K562 (cell line): Measurements from ENCODE around the gene MAP4. TPM values are rescaled to one million over a fixed set of nuclear protein-coding genes. Genes with fewer than 3 reads are reported as not detected.

Source experiments
- ARID2 ChIP-seq: fragments of 450-650 bp; IDR thresholded peaks from 2 replicates; pipeline ENCODE4 v1.6.1; 2017; ENCODE audit warnings: antibody characterized with exemption, mild to moderate bottlenecking
- CSDE1 ChIP-seq, 2 experiments: fragments of 450-650 bp; IDR thresholded peaks; 2 replicates each; pipeline ENCODE4 v1.6.1; 2016; ENCODE audit warnings: mild to moderate bottlenecking in 1 of 2
- CTCFL ChIP-seq: IDR thresholded peaks from 2 replicates; pipeline ENCODE4 v1.6.1; 2011; ENCODE audit warnings: borderline replicate concordance, low read depth, mild to moderate bottlenecking, moderate library complexity, low read length; ENCODE audit not compliant: insufficient read depth, poor library complexity, severe bottlenecking
- DEAF1 ChIP-seq: fragments of 450-650 bp; formaldehyde crosslinking; IDR thresholded peaks from 2 replicates; pipeline ENCODE4 v1.4.0; 2020; ENCODE audit warnings: mild to moderate bottlenecking, moderate library complexity
- FOSL1 ChIP-seq: fragments of 200-800 bp; sonication (Bioruptor generic); conservative IDR thresholded peaks from 2 replicates; pipeline ENCODE4 v1.6.1; 2016; ENCODE audit warnings: missing genetic modification characterization, missing compliant biosample characterization
- GABPB2 ChIP-seq: fragments of 250-450 bp; sonication (Bioruptor Pico); conservative IDR thresholded peaks from 2 replicates; pipeline ENCODE4 v1.5.1; 2021; ENCODE audit warnings: mild to moderate bottlenecking
- IRF2 ChIP-seq: sonication (generic); formaldehyde crosslinking; IDR thresholded peaks from 2 replicates; pipeline ENCODE4 v1.8.1; 2022; ENCODE audit warnings: mild to moderate bottlenecking, missing genetic modification reagents
- NCOA6 ChIP-seq: fragments of 450-650 bp; IDR thresholded peaks from 2 replicates; pipeline ENCODE4 v1.6.1; 2017; ENCODE audit warnings: mild to moderate bottlenecking
- POLR2A ChIP-seq: fragments of 450-650 bp; conservative IDR thresholded peaks from 2 replicates; pipeline ENCODE4 v1.6.1; 2016
- RBM17 ChIP-seq: fragments of 200-400 bp; formaldehyde crosslinking; IDR thresholded peaks from 2 replicates; pipeline ENCODE4 v1.6.1; 2017; ENCODE audit warnings: low read depth, mild to moderate bottlenecking, low read length, borderline replicate concordance
- SMARCB1 ChIP-seq: IDR thresholded peaks from 2 replicates; pipeline ENCODE4 v1.6.1; 2011; ENCODE audit warnings: improper control_type of control experiment, low read depth; ENCODE audit not compliant: insufficient read length
- SP1 ChIP-seq: sonication (generic); formaldehyde crosslinking; IDR thresholded peaks from 2 replicates; pipeline ENCODE4 v1.8.1; 2022; ENCODE audit warnings: mild to moderate bottlenecking, missing genetic modification reagents
- TEAD1 ChIP-seq, 2 experiments: fragments of 450-650 bp in 1 of 2; sonication (generic) in 1 of 2; formaldehyde crosslinking; IDR thresholded peaks; 2 replicates each; pipeline versions ENCODE4 v1.4.0 to v1.8.0; 2020 to 2022; ENCODE audit warnings: mild to moderate bottlenecking in 2 of 2, missing genetic modification reagents in 1 of 2
- TEAD4 ChIP-seq, 2 experiments: sonication (generic) in 1 of 2; formaldehyde crosslinking in 1 of 2; IDR thresholded peaks; 2 replicates each; pipeline versions ENCODE4 v1.6.1 to v1.8.0; 2012 to 2022; ENCODE audit warnings: borderline replicate concordance in 1 of 2, inconsistent platforms in 1 of 2, low read length in 1 of 2, mild to moderate bottlenecking in 1 of 2, missing genetic modification reagents in 1 of 2
- ZFPM2 ChIP-seq: fragments of 250-450 bp; sonication (Bioruptor Pico); IDR thresholded peaks from 2 replicates; pipeline ENCODE4 v1.5.1; 2022; ENCODE audit warnings: mild to moderate bottlenecking
- ZNF280A ChIP-seq: fragments of 450-650 bp; IDR thresholded peaks from 2 replicates; pipeline ENCODE4 v1.6.1; 2018; ENCODE audit warnings: mild to moderate bottlenecking, low read depth; ENCODE audit not compliant: partially characterized antibody
- ZNF311 ChIP-seq: fragments of 250-450 bp; sonication (Bioruptor Pico); IDR thresholded peaks from 2 replicates; pipeline ENCODE4 v1.4.0; 2020; ENCODE audit warnings: mild to moderate bottlenecking, moderate library complexity
- ZNF507 ChIP-seq: conservative IDR thresholded peaks from 2 replicates; pipeline ENCODE4 v1.6.1; 2017; ENCODE audit warnings: missing genetic modification characterization, missing compliant biosample characterization
- ZNF57 ChIP-seq: fragments of 450-650 bp; formaldehyde crosslinking; IDR thresholded peaks from 2 replicates; pipeline ENCODE4 v1.4.0; 2020; ENCODE audit warnings: mild to moderate bottlenecking, moderate library complexity
- ZNF592 ChIP-seq: fragments of 450-650 bp; IDR thresholded peaks from 2 replicates; pipeline ENCODE4 v1.6.1; 2017; ENCODE audit warnings: antibody characterized with exemption, mild to moderate bottlenecking
- polyA plus RNA-seq, 8 experiments: library from polyadenylated mRNA; depleted of rRNA in 4 of 8; stranded (reverse) in 5 of 8; unstranded in 3 of 8; fragments of >200 nt; fragmentation: Nextera tagmentation in 2 of 8; fragmentation: Illumina TruSeq in 1 of 8; extraction: Ambion mirVana in 2 of 8; extraction: Trizol in 1 of 8; gene quantifications; 2 replicates each; pipeline versions ENCODE4 v1.2.1 to v1.2.3, GENCODE V29; 2011 to 2014; ENCODE audit warnings: inconsistent platforms in 1 of 8, missing spikeins in 1 of 8
- total RNA-seq, 7 experiments: library from RNA; depleted of rRNA in 6 of 7; stranded (reverse); fragments of >200 nt in 6 of 7; fragmentation: Illumina TruSeq in 2 of 7; extraction: Trizol in 2 of 7; gene quantifications; 2 replicates each; pipeline versions ENCODE4 v1.2.1 to v1.2.3, GENCODE V29; 2011 to 2021; ENCODE audit warnings: low replicate concordance in 1 of 7

MAP4 gene
- total and polyA plus RNA-seq, 9 of the 15 experiments (the other 6 are each of a cell fraction or from before 2014, with no cell fraction given) = 13.3 to 141 (median 36.8) TPM

- TF ChIP-seq ZNF592 (0 out of 2 replicates have a peak, but pooled peaks have one; percentile 23), NCOA6 (no peak), FOSL1 (tag) (peak; percentile 63), CSDE1 (IDR thresholded peaks at IDR 0.05) (no peak), DEAF1 (CRISPR knock-in tag) (peak; percentile 87), GABPB2 (CRISPR knock-in tag) (no peak), SP1 (CRISPR knock-in tag) (peak; percentile 66), ZNF280A (no peak), ZNF57 (CRISPR knock-in tag) (no peak), ARID2 (peak; percentile 68; the same call in 1 of the 2 replicates), IRF2 (no peak), ZNF507 (no peak), POLR2A (no peak), ZNF311 (CRISPR knock-in tag) (no peak), TEAD1 (CRISPR knock-in tag; IDR thresholded peaks at IDR 0.05) (peak in 1 of 2 experiments; percentile 48; a peak in 1 of 4 replicates), ZFPM2 (CRISPR knock-in tag) (no peak), TEAD4 (IDR thresholded peaks at IDR 0.05; ENCODE audit: low read length) (peak; percentile 51; the same call in 1 of the 2 replicates), TEAD4 (CRISPR knock-in tag; IDR thresholded peaks at IDR 0.05; ENCODE audit: borderline replicate concordance) (no peak), CTCFL (peak; percentile 43), RBM17 (no peak), SMARCB1 (no peak)
These were observed 26.2 kb downstream of the MAP4 start (continued) for GRCh38 chr3:47989981-47990440.
